GM18858 (cell line): ENCODE measurements around the gene UPK1A.
A peak's percentile ranks its signal among the peaks of the same experiment; 100 is the strongest.
"Not testable (repeated sequence)": the region's sequence is repeated elsewhere in the genome, so short reads cannot be mapped to it uniquely, and the experiment has no call there.

Source experiments
- ATAC-seq: cut with Tn5 transposase; IDR thresholded peaks from one replicate; pipeline ENCODE4 v1.9.1; 2021; ENCODE audit not compliant: unreplicated experiment

UPK1A gene

DNA sequence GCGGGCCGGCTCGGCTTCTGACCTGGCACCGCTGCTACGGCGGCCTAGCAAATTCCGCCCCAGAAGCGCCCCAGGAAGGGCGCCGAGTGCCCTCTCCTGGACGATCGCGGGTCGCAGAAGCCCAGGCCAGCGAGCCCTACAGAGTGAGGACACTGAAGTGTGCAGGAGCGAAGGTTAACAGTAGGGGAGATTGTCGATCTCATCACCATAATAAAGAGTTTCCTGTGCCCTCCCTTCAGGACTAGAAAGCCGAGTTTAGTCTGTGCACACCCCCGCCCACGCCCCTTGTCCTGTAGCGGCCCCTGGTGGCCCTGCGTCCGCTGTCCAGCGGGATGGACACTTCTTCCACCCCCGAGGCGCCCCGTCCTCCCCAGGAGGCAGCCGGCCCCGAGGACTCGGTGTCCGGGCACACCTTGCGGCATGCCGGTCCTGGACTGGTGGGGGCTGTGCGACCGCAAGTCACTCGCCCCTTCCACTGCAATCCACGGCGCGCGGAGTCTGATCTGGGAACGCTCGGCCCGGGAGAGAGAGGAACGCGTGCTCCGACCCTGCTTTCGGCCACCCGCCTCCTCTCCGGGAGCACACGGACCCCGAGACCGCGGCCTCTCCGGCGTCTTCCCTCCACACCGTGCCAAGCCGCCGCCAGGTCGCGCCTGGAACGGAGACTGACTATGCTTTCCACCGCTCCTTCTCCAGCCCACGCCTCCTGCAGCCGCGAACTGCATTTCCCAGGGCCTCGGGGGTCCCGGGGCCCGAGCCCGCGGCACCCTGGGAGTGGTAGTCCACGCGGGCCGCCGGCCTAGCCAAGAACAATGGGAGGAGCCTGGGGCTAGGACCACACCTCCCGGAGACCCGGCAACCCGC is 50.7 kb downstream of the UPK1A start:
- peak; percentile 48 for ATAC-seq

- ATAC-seq, result peak; percentile 2
Observed at GRCh38 chr19:35717665-35718344, 51.5 kb downstream of the UPK1A start, which contains the start of gene KMT2B. Gene KMT2B (plus strand): TSS chr19:35718003. CDS start chr19:35718019, 16 bp downstream.

- ATAC-seq, result no peak
Observed at GRCh38 chr19:35718345-35719041, 52.2 kb downstream of the UPK1A start.

DNA sequence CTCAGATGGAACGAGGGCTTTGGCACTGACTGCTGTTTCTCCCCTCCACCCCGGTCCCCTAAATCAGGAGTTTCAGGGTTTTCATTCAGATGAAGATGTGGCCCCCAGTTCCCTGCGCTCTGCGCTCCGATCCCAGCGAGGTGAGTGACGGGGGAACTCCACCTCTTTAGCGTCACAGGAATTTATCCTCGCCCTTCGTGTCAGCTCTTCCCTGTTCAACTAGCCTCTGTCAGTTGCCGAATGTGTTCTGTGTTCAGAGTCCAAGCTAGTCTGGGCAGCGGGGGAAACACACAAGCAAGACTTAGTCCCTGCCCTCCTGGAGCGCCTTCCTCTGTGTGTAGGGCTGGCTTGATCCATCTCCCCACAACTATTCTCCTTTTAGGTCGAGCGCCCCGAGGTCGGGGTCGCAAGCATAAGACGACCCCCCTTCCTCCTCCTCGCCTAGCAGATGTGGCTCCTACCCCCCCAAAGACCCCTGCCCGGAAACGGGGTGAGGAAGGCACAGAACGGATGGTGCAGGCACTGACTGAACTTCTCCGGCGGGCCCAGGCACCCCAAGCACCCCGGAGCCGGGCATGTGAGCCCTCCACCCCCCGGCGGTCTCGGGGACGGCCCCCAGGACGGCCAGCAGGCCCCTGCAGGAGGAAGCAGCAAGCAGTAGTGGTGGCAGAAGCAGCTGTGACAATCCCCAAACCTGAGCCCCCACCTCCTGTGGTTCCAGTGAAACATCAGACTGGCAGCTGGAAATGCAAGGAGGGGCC is 53.3 kb downstream of the UPK1A start:
- no peak for ATAC-seq

DNA sequence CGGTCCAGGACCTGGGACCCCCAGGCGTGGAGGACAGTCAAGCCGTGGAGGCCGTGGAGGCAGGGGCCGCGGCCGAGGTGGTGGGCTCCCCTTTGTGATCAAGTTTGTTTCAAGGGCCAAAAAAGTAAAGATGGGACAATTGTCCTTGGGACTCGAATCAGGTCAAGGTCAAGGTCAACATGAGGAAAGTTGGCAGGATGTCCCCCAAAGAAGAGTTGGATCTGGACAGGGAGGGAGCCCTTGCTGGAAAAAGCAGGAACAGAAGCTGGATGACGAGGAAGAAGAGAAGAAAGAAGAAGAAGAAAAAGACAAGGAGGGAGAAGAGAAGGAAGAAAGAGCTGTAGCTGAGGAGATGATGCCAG is 53.8 kb downstream of the UPK1A start:
- ATAC-seq, result no peak

DNA sequence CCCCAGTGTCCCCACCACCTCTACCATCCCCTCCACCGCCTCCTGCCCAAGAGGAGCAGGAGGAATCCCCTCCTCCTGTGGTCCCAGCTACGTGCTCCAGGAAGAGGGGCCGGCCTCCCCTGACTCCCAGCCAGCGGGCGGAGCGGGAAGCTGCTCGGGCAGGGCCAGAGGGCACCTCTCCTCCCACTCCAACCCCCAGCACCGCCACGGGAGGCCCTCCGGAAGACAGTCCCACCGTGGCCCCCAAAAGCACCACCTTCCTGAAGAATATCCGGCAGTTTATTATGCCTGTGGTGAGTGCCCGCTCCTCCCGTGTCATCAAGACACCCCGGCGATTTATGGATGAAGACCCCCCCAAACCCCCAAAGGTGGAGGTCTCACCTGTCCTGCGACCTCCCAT is 54.3 kb downstream of the UPK1A start:
- no peak for ATAC-seq

DNA sequence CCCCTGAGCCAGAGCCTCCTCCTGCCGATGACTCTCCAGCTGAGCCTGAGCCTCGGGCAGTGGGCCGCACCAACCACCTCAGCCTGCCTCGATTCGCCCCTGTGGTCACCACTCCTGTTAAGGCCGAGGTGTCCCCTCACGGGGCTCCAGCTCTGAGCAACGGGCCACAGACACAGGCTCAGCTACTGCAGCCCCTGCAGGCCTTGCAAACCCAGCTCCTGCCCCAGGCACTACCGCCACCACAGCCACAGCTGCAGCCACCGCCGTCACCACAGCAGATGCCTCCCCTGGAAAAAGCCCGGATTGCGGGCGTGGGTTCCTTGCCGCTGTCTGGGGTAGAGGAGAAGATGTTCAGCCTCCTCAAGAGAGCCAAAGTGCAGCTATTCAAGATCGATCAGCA is 55.1 kb downstream of the UPK1A start:
- no peak for ATAC-seq

DNA sequence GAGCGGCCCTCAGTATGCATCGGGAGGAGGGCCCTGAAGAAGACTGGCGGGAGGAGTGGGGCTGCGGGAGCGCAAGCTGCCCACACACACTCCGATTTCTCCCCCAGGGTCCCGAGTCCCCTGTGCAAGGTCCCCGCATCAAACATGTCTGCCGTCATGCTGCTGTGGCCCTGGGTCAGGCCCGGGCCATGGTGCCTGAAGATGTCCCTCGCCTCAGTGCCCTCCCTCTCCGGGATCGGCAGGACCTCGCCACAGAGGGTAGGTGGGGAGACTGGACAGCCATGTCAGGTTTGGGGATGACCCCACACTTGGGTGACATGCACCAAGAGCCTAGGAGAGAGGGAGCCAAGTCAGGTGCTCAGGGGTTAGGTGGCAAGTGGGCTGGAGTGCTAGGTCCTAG is 56.1 kb downstream of the UPK1A start:
- no peak for ATAC-seq

GRCh38 chr19:35722897-35723296 is 56.6 kb downstream of the UPK1A start:
- ATAC-seq, result no peak

DNA sequence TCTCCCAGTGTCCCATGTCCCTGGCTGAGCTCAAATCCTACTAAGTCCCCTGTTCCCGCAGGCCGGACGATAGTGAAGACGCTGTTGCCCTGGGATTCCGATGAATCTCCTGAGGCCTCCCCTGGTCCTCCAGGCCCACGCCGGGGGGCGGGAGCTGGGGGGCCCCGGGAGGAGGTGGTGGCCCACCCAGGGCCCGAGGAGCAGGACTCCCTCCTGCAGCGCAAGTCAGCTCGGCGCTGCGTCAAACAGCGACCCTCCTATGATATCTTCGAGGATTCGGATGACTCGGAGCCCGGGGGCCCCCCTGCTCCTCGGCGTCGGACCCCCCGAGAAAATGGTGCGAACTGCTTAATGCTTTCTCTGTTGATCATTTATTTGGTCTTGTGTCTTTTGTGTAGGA is 57.4 kb downstream of the UPK1A start:
- ATAC-seq, result no peak

- ATAC-seq, result not testable (repeated sequence)
Observed at GRCh38 chr19:35724132-35724531, 57.8 kb downstream of the UPK1A start.

DNA sequence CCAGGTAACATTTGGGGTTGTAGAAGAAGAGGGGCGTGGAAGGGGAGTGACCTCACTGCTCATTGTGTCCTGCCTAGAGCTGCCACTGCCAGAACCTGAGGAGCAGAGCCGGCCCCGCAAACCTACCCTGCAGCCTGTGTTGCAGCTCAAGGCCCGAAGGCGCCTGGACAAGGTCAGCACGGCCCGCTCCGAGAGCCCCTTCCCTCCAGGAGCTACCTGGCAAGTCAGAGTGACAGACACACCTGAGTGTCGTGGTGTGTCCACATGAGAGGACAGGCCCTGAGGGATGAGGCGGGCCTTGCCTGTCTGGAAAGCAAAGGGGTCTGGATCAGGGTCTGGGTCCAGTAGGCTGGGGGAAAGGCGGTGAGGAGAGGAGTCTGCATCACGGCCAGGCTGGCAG is 58.2 kb downstream of the UPK1A start:
- no peak for ATAC-seq

GRCh38 chr19:35725216-35725861 is 59.0 kb downstream of the UPK1A start:
- ATAC-seq, result no peak

DNA sequence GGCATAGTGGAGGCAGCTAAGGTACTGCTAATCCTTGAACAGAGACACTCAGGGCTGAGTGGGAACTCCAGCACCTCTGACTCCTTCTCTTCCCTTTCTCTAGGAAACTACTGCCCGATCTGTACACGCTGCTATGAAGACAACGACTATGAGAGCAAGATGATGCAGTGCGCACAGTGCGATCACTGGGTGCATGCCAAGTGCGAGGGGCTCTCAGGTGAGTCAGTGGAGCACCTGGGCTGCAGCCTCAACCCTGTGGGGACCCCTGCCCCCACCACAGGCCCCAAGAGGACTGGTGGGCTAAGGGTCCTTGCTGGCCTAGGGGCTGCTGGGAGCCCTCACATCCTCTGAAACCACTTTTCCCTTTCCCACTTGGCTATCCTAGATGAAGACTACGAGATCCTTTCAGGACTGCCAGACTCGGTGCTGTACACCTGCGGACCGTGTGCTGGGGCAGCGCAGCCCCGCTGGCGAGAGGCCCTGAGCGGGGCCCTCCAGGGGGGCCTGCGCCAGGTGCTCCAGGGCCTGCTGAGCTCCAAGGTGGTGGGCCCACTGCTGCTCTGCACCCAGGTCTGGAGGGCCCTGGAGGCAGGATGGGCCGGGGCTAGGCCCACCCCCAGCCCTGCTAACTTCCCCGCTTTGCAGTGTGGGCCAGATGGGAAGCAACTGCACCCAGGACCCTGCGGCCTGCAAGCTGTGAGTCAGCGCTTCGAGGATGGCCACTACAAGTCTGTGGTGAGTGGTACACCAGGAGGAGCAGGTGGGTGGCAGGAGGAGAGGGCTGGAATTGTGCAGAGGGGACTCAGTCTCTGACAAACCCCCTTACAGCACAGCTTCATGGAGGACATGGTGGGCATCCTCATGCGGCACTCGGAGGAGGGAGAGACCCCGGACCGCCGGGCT is 61.0 kb downstream of the UPK1A start:
- ATAC-seq, result no peak
